HG03342 (cell line): ENCODE data around the gene GPR132.
"Not testable (repeated sequence)": the region's sequence is repeated elsewhere in the genome, so short reads cannot be mapped to it uniquely, and the experiment has no call there.

Source experiments
- ATAC-seq: cut with Tn5 transposase; IDR thresholded peaks from one replicate; pipeline ENCODE4 v1.9.1; 2021; ENCODE audit warnings: mild to moderate bottlenecking, moderate library complexity; ENCODE audit not compliant: unreplicated experiment

GPR132 gene

DNA sequence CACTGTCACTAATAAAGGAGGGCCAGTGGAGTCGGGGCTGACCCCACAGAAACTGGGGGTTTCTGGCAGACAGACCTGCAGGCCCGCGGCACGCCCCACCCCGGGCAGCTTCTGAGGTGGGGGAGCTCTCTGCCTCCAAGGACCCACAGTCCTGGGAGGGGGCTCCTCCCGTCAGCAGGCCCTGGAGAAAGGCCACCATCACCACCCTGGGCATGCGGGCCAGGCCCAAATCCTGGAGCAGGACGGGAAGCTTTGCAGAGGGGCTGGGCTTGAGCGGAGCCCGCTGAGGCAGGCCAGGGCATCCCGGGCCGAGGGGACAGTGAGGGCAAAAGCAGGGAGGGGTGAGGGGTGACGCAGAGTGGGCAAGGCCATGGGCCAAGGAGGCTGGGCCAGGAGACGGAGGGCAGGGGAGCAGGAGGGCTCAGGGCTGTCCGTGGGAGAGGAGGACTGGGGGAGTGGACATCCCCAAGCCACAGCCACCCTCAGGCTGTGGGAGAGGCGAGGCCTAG is 11.1 kb upstream of the GPR132 start:
- ATAC-seq: no peak

DNA sequence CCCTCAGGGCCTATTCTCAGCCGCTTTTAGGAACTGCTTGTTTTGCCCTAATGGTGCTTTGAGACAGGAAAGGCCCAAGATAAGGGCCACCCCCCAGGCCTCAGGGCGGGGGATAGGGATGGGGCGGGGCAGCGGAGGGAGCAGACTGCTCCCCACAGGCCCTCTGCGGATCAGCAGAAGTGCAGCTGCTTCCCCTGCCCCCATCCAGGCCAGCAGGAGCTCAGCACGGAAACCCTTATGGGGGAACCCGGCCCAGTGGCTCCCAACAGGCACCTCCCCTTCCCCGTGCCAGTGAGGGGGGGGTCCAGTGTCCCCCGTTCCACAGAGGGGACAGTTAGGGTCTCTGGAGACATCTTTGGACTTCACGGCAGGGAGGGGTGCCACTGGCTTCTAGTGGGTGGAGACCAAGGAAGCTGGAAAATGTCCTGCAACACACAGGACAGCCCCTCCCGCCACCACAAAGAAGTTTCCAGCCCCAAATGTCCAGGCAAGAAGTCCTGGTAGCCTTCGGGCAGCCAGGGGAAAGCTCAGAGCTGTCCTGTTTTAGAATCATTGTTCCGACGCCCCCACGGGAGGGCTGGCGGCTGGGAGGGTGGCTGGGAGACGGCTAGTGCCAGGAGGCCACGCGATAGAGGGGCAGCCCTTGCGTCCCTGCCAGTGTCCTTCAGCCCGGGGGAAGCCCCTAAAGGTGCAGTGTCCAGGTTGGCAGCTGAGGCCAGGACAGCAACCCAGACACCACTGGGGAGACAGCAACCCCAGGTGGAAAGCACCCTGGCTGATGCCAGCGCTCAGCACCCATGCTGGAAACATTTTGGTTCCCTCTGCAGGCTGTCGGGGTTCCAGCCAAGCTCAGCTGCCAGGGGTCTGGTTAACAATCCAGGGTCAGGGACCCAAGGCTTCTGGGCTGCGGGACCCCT is 10.4 kb upstream of the GPR132 start:
- ATAC-seq: peak; percentile 50

DNA sequence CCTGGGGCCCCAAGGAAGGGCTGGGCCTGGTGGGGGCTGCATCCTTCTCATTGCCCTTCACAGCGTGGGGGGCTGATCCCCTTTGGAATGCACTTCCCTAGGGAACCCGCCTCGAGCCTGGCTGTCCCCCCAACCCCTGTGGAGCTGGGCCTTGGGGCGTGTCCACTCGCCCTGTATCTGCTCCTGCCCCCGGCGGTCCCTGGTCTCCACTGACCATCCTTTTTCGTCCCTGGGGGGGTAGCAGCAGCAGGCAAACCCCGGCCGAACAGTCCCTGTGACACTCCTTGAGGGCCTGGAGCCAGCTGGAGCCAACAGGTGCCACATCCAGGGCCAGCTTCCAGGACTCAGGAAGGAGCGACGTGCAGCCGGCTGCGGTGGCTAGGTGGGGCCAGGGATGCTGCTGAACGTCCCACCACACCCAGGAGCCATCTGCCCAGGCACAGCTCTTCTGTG is 9.4 kb upstream of the GPR132 start:
- ATAC-seq: no peak

DNA sequence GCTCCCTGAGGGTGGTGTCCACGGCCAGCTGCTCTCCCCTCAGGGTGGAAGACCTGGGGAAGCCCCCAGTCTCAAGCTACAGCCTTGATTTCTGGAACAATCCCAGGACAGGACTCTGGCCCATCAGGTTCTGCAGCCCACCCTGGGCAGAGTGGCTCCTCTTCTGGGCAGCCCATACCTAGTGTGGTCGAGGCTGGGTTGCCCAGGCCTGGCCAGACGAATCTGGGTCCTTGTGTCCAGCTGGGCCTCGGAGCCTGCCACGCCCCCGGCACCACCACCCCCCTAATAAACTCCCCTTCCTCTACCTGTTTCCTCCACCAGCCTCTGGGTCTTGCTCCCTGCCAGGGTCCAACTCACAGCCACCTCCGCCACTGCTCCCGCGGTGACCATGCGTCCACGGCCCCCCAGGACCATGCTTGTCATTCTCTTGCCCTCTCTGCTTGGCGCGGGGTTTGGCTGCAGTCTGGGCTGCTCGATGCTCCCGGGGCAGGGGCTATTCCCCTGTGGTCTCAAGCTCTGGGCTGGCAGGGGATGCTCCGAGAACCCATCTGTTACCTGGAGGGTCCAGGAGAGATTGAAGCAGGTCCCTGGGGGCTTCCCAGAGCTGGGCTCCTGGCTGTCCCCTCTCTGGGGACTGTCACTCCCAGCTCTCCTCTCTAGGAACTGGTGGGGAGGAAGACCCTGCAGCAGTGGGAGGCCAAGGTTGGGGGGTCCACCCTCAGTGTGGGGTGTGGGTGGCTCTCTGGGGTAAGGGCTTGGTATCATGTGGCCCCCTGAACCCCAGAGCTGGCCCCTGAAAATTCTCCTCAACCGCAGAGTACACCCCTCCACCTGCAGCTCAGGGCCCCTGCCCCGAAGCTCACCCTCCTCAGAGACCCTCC is 8.7 kb upstream of the GPR132 start:
- ATAC-seq: no peak

DNA sequence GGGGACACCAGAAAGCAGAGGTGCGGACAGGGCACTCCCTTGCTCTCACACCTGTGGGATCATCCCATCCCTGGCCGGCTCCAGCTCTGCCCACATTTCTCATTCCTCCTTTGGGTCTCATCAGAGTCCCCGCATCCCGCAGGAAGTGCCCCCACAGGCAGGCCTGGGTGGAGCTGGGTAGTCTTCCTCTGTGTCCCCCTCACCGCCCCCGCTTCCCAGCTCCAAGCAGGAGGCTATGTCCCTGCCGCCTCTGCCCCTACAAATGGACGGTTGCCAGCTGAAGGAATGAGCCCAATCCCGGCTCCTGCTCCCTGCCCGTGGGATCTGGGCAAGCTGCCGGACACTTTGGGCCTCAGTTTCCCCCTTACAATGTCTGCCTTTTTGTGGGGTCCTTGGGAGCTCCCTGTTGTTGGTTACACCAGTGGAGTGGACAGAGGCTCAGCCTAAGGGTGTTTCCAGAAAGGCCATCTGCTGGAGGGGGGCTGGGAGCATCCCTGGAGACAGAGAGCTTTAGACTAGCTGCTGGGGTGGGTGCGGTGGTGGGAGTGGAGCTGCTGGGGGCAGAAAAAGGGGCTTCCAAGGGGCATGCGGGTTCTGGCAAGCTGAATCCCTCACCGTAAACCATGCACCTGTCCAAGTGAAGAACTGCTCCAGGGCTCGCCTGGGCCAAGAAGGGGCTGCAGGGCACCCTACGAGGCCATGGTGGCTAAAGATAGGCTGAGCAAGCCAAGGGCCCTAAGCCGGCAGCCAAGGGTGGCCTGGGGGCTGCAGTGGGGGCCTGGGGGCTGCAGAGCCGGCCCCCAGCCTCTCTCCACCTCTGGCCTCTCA is 7.9 kb upstream of the GPR132 start:
- no peak for ATAC-seq

DNA sequence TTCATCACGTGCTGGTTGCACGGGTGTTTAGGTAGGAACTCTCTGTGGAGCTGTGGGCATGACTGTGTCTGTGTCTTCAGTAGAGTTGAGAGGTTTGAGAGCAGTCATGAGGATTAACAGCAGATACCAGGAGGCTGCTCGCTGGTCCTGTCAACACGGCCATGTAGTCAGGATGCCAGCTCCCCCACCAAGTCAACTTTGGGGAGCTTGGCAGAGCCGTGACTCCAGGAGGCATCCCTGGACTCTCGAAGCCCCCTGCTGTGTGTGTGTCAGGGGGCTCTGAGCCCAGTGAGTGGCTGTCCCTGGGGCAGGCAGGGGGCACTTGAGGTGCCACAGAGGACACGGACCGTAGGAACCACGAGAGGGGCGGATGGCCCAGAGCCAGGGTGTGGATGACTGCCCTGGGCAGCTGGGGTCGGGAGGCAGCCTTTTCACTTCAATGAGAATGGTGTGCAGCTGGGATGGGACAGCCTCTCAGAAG is 7.2 kb upstream of the GPR132 start:
- no peak for ATAC-seq

DNA sequence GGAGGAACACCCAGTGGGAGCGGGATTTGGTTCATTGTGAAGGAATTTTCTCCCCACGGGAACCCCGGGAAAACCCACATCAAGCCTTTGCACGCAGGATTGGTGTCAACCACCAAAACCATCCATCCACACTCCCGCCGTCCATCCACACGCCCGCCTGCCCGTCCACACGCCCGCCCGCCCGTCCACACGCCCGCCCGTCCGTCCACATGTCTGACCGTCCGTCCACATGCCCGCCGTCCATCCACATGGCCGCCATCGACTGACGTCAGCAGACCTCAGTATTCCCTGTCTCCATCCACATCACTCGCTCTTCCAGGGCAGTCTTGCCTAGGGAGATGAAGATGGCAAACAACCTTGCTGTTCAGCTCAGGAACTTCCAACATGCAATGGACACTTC is 6.7 kb upstream of the GPR132 start:
- no peak for ATAC-seq

DNA sequence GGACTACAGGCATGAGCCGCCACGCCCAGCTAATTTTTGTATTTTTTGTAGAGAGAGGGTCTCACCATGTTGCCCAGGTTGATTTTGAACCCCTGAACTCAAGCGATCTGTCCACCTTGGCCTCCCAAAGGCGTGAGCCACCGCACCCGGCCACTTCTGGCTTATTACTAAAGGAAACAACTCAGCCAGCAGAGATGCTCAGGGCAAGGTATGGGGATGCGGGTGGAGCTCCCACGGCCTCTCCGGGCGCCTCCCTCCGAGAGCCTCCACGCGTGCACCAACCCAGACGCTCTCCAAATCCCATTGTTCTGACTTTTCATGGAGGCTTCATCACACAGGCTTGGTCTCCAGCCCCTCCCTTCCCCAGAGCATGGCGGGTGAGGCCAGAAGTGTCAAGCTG is 6.1 kb upstream of the GPR132 start:
- no peak for ATAC-seq

DNA sequence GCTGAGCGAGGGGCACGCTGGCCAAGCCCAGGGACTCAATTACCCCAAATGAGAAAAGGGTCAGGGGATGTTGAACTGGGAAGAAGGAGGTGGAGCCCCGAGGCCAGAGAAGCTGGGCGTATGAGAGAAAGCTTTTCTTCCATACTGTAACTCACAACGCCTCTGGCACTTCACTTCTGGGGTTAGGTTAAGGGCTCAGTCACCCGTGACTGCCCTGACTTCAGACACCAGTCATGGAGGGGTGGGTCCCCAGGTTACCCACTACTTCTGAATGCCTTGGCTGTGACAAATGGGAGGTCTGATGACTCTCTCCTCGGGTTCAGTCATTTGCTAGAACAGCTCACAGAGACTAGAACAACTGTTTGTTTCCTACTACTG is 5.5 kb upstream of the GPR132 start:
- ATAC-seq: no peak

DNA sequence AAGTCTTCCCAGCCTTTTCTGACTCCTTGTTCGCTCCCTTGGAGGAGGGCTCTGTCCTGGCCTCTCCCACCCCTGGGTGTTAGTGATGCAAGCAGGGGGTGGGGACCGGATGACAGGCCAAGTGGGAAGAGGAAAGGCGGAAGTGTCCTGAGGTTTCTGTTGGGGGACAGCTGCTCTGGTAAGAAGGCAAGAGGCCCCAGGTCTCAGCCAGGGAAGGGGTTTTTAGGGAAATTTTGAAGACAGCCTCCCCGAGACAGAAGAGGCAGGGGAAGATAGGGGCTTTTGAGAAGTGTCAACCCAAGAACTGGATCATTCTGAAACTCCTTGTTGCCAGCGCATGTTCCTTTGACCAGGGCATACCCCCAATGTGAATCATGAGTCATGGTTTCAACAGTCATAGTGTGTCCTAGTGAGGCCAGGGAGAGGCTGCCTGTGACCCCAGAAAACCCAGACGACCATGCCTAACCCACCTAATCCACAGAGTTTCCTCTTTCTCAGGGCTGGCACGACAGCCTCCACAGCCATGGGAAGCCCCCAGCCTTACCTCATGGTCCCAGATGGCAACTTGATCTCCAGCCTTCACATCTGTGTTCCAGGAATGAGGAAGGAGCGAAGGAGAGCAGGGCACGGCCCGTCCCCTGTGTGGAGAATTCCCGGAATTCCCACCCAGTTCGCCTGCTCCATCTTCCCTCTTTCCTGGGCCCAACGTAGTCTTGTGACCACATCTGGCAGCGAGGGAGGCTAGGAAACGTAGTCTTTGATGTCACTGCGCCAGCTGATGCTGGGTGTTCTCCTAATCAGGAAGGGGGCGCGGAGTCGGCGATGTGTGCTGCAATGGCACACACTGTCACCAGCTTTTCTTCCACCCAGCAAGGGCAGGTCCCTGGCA is 4.9 kb upstream of the GPR132 start:
- peak; percentile 37 for ATAC-seq

DNA sequence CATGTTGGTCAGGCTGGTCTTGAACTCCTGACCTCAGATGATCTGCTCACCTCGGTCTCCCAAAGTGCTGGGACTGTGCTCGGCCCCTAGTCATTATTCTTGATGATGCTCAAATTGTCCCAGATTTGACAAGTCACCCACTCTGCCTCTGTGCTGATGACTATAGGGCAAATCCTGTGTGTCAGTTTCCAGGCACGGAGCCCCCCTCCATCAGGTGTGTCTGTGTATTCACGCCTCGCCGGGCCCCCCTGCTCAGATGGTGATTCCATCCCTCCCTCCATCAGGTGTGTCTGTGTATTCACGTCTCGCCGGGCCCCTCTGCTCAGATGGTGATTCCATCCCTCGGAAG is 4.3 kb upstream of the GPR132 start:
- no peak for ATAC-seq

DNA sequence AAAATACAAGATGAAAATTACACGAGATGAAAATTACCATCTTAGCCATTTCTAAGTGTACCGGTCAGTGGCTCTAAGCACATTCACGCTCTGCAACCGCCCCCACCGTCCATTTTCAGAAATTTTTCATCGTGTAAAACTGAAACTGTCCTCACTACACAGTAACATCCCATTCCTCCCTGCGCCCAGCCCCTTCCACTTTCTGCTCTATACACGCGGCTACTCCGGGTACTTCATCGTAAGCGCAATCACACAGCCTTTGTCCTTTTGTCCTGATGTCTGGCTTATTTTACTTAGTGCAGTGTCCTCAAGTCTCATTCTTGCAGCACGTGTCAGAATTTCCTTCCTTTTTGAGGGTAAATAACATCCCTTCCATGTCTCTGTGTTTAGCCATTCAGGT is 3.6 kb upstream of the GPR132 start:
- ATAC-seq: no peak

DNA sequence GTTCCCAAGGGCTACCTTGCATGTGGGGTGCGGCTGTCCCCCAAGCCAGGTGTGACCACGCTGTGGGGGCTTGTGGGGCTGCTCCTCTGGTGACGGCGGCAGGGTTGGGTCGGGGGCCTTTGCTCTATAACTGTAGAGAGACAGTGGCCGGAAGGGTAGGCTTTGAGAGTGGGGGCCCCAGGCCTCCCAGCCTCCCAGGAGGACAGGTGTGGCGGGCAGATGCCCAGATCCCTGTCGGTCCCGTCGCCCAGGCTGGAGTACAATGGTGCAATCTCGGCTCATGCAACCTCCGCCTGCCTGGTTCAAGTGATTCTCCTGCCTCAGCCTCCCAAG is 2.7 kb upstream of the GPR132 start:
- no peak for ATAC-seq

DNA sequence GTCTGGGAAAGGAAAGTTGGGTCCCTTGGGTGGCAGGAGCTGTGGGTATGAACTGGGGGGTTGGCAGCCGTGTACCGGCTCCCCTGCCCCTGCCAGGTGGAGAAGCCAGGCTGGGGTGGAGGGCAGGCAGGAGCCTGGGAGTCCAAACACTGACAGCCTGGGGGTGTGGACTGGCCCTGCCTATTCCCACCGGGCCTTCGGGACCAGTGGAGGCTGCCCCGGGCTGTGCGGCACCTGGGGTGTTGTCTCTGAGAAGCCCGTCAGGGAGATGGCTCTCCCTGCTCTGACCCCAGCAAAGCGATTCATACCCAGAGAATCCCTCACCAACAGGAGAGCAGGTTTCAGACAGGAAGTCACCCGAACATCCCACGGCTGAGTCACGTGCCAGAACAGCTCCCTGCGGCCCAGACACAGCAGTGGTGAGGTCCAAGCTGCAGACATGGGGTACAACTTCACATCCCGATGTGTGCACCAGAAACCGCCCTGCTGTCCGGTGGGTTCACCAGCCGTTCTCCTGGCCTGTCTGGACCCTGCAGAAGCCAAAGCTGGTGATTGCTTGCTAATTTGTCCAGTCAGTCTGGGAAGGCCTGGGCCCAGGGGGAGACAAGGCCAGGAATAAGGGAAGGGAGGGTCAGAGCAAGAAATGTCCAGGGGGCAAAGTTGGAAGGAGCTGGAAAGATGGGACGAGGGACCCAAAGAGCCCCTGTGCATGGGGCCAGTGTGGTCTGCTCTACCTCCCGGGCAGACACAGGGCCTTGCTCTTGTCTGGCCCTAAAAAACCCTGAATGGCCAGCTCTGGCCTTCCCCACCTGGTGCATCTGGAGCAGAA is 2.1 kb upstream of the GPR132 start:
- ATAC-seq: no peak

DNA sequence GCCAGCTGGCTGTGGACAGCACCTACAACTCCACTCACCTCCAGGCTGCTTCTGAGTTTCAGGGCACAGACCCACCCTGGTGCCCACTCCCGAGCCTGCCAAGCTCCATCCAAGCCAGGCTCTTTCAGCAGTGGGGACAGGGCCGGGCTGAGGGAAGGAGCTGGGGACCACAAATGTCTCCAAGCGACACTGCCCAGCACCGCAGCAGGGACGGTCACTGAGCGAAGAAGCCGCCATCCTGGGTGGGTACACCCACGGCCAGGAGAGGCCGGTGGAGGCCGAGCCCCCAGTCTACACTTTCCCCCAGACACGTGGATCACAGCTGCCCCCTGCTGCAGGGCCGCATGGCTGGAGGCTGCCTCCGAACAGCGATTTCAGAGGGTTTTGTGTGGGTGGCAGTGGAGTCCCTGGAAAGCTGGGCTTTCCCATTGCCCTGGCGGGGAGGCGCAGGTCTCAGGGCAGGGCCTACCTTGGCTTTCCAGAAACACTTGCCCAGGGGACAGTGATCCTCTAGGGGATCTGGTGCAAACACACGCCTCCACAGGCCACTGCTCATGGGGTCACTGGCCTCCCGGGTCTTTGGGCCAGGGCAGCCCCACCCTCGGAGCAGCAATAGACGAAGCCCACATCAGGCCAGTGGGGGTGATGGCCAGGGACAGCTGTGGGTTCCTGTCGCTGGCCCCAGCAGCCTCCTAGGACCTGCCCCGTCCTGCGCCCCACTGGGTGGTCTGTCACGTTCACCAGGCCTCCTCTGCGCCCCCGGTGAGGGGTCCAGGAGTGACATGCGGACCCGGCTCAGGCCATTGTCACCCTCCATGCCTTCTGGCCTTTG is 1.2 kb upstream of the GPR132 start:
- ATAC-seq: no peak

DNA sequence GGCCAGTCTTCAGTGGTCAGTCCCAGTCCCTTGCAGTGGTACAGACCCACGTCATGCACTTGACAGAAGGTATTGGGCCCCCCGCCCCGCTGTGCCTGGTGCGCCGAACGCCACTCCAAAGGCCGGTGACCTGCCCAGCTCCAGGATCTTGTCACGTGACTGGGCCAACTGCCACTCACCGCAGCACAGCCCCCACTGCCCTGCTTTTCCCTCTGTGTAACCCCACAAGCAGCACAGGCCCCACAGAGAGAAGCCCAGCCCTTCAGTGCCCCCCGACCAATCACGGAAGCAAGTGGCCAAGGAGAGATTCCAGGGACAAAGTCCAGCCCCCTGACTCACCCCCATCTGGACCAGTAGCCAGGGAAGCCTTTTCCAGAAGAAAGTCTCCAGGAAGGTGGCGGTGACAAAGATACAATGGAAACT is 498 bp downstream of the GPR132 start:
- no peak for ATAC-seq

DNA sequence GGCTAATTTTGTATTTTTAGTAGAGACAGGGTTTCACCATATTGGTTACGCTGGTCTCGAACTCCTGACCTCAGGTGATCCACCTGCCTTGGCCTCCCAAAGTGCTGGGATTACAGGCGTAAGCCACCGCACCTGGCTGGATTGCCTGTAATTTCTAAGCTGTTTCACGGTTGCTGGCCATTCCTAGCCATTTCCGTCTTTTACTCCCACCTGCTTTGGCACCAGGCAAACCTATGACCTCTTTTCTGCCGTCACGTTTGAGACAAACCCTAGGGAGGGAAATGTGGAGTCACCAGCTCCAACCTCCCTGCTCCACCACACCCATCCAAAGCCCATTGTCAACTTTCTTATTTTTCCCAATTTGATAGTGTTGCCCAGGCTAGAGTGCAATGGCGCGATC is 1.2 kb downstream of the GPR132 start:
- no peak for ATAC-seq

DNA sequence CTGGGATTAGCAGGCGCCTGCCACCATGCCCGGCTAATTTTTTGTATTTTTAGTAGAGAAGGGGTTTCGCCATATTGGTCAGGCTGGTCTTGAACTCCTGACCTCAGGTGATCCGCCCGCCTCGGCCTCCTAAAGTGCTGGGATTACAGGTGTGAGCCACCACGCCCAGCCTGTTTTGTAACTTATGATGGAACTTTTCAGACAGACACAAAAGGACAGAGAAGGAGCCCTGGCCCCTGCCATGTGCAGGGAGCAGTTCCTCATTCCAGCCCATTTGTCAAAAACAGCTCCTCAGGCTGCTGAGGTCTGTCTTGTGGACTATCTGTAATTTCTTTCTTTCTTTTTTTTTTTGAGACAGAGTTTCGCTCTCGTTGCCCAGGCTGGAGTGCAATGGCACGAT is 1.7 kb downstream of the GPR132 start:
- not testable (repeated sequence) for ATAC-seq
